ENCODE measurements around the gene TTC3. TPM values are rescaled to one million over a fixed set of nuclear protein-coding genes. Genes with fewer than 3 reads are reported as not detected.

TTC3 gene
- total and polyA plus RNA-seq, 10 of the 15 experiments (the other 5 are each of a cell fraction or from before 2014, with no cell fraction given): 23.1 to 94.9 (median 72.7) TPM

GRCh38 chr21:37072274-37072987 lies 623 bp upstream of the TTC3 start:
- DNase-seq (ENCODE audit: low read depth, low spot score) (no peak), ATAC-seq (peak; percentile 66), FAIRE-seq (no peak)
- 2% methylated on average over 48 of the region's 54 CpGs for WGBS (ENCODE audit: insufficient coverage, insufficient replicate concordance, low lambda C conversion rate, missing lambda C conversion rate)
- CTCF ChIA-PET: interaction anchor here (1.5 to 3.2 kb wide), 3 partner anchors 7 to 95 kb away, joined by 3 to 10 read pairs (median 3); no protein-coding TSS in a partner anchor
- Histone ChIP-seq H3K9me3 (replicated peaks; ENCODE audit: control insufficient read depth, insufficient read depth, low read length) (no peaks in the 10 kb centered on the region), H3K4me2 (ENCODE audit: control insufficient read depth, insufficient read depth) (peak overlapping the region; percentile 74), H2AFZ (ENCODE audit: control insufficient read depth, low read depth, low read length) (peak overlapping the region; percentile 78), H3K4me1 (ENCODE audit: control insufficient read depth, insufficient read depth, low read length) (no peaks in the 10 kb centered on the region; the same call in 1 of the 2 replicates), H3K79me2 (ENCODE audit: control insufficient read depth, insufficient read depth, low read length) (peaks cover 49% of the 10 kb centered on the region), H3K27me3 (replicated peaks in 1 of 2; ENCODE audit: control insufficient read depth in 2 of 2, insufficient read depth in 2 of 2, low read length in 1 of 2) (no peaks in the 10 kb centered on the region), H3K4me3 (peak overlapping the region; percentile 88), H3K9ac (ENCODE audit: control insufficient read depth, insufficient read depth, low read length) (peak overlapping the region; percentile 90), H3K36me3 (ENCODE audit: control insufficient read depth in 2 of 2, insufficient read depth in 2 of 2, low read length in 1 of 2) (no peaks in the 10 kb centered on the region; a peak in 2 of 4 replicates), H3K27ac (ENCODE audit: control insufficient read depth, insufficient read depth) (peak overlapping the region; percentile 96), H4K20me1 (ENCODE audit: control insufficient read depth, insufficient read depth) (no peaks in the 10 kb centered on the region)
- SMC1A ChIA-PET (ENCODE audit: uncharacterized antibody, unreplicated experiment): interaction anchor here (1.2 kb wide), 1 partner anchor 14 kb away, joined by 3 read pairs; no protein-coding TSS in a partner anchor
- RAD21 ChIA-PET (ENCODE audit: unreplicated experiment): no interaction called here
- POLR2A ChIA-PET: no interaction called here
- intact Hi-C loops (cut with micrococcal nuclease; ENCODE audit: unreplicated experiment) (loop anchor here (2.0 to 5.0 kb wide), 3 partner anchors 85 to 294 kb away; partner anchors contain the start of genes DYRK1A and VPS26C), in situ Hi-C loops (cut with MboI) (no loop called here)
- BruUV-seq (replicated peaks): no TSS peak
- peak; percentile 16; the same call in 1 of the 2 replicates for TF ChIP-seq MAX (IDR thresholded peaks at IDR 0.05; ENCODE audit: low read depth, low read length)
- no peak for TF ChIP-seq PAX8 (IDR thresholded peaks at IDR 0.05)
- TF ChIP-seq STAT1 (conservative IDR thresholded peaks at IDR 0.05): 0 out of 2 replicates have a peak, but pooled peaks have one; percentile 45
- no peak for TF ChIP-seq ZNF384 (IDR thresholded peaks at IDR 0.05; ENCODE audit: borderline replicate concordance, low read depth, low read length)
- TF ChIP-seq CREB1 (IDR thresholded peaks at IDR 0.05; ENCODE audit: low read depth): no peak
- no peak for TF ChIP-seq SP1 (IDR thresholded peaks at IDR 0.05; ENCODE audit: low read depth, low read length)
- no peak for TF ChIP-seq JUND (IDR thresholded peaks at IDR 0.05; ENCODE audit: low read depth, low read length)
- TF ChIP-seq MXI1 (IDR thresholded peaks at IDR 0.05; ENCODE audit: low read depth, low read length): no peak
- no peak for TF ChIP-seq BMI1 (IDR thresholded peaks at IDR 0.05; ENCODE audit: borderline replicate concordance)
- no peak for TF ChIP-seq RCOR1 (conservative IDR thresholded peaks at IDR 0.05; ENCODE audit: low read depth, low read length)
- TF ChIP-seq SIX5 (IDR thresholded peaks at IDR 0.05; ENCODE audit: low read depth, low read length, severe bottlenecking): no peak
- peak in 1 of 2 experiments; percentile 66; a peak in 1 of 3 replicates for TF ChIP-seq EGR1 (IDR thresholded peaks at IDR 0.05; ENCODE audit: borderline replicate concordance in 1 of 2, low read depth in 2 of 2, low read length in 2 of 2)
- TF ChIP-seq GATAD2B (conservative IDR thresholded peaks at IDR 0.05; ENCODE audit: low read depth): no peak; the same call in 1 of the 2 replicates
- no peak for TF ChIP-seq USF2 (IDR thresholded peaks at IDR 0.05; ENCODE audit: borderline replicate concordance, low read depth, low read length)
- TF ChIP-seq ETV6 (conservative IDR thresholded peaks at IDR 0.05 in 1 of 2, IDR thresholded peaks at IDR 0.05 in 1 of 2; ENCODE audit: borderline replicate concordance in 1 of 2, low read depth in 1 of 2): no peak
- no peak for TF ChIP-seq SREBF1 (IDR thresholded peaks at IDR 0.05; ENCODE audit: low read length)
- no peak for TF ChIP-seq PAX5 (IDR thresholded peaks at IDR 0.05; ENCODE audit: borderline replicate concordance, low read depth, low read length)
- TF ChIP-seq SMARCA5 (IDR thresholded peaks at IDR 0.05): peak; percentile 38; the same call in 1 of the 2 replicates
- TF ChIP-seq, protein P1, sequence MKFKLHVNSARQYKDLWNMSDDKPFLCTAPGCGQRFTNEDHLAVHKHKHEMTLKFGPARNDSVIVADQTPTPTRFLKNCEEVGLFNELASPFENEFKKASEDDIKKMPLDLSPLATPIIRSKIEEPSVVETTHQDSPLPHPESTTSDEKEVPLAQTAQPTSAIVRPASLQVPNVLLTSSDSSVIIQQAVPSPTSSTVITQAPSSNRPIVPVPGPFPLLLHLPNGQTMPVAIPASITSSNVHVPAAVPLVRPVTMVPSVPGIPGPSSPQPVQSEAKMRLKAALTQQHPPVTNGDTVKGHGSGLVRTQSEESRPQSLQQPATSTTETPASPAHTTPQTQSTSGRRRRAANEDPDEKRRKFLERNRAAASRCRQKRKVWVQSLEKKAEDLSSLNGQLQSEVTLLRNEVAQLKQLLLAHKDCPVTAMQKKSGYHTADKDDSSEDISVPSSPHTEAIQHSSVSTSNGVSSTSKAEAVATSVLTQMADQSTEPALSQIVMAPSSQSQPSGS (IDR thresholded peaks at IDR 0.05; ENCODE audit: low read length): no peak
- no peak for TF ChIP-seq EED (IDR thresholded peaks at IDR 0.05; ENCODE audit: low read depth)
- TF ChIP-seq CEBPB (IDR thresholded peaks at IDR 0.05; ENCODE audit: borderline replicate concordance in 1 of 2, low read depth in 2 of 2, low read length in 2 of 2): no peak
- peak in 1 of 2 experiments; percentile 26; a peak in 1 of 4 replicates for TF ChIP-seq IKZF2 (IDR thresholded peaks at IDR 0.05)
- TF ChIP-seq TARDBP (IDR thresholded peaks at IDR 0.05; ENCODE audit: borderline replicate concordance): no peak

Data from GM12878 (cell line).